ENCODE data around the gene CREB5. TPM values are rescaled to one million over a fixed set of nuclear protein-coding genes. Genes with fewer than 3 reads are reported as not detected.

The CREB5 gene
- total RNA-seq, 4 donors from 2014 or later: 7.8 to 29.9 (median 12.9) TPM

DNA sequence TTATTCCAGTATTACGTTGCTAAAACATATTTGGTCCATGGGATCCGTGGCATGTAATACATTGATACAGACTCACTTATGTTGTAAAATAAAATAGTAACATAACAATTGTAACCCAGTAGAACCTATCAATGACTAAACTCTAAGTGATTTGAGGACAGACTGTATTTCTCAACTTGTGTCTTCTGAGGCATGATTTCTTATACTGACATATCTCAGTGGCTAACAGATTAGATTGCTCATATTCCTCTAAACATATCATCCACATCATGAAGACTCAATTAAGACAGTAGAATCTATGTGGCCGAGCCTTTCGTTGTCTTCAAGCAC, 72.3 kb downstream of the CREB5 start:
- no peaks in the 10 kb centered on the region for H3K9me3 ChIP-seq
- no peak overlapping the region for H3K4me3 ChIP-seq
- TF ChIP-seq, protein P1, sequence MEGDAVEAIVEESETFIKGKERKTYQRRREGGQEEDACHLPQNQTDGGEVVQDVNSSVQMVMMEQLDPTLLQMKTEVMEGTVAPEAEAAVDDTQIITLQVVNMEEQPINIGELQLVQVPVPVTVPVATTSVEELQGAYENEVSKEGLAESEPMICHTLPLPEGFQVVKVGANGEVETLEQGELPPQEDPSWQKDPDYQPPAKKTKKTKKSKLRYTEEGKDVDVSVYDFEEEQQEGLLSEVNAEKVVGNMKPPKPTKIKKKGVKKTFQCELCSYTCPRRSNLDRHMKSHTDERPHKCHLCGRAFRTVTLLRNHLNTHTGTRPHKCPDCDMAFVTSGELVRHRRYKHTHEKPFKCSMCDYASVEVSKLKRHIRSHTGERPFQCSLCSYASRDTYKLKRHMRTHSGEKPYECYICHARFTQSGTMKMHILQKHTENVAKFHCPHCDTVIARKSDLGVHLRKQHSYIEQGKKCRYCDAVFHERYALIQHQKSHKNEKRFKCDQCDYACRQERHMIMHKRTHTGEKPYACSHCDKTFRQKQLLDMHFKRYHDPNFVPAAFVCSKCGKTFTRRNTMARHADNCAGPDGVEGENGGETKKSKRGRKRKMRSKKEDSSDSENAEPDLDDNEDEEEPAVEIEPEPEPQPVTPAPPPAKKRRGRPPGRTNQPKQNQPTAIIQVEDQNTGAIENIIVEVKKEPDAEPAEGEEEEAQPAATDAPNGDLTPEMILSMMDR (IDR thresholded peaks at IDR 0.05): no peak
- TF ChIP-seq POLR2A (IDR thresholded peaks at IDR 0.05): no peak
- no peak for TF ChIP-seq POLR2AphosphoS5 (IDR thresholded peaks at IDR 0.05)
- TF ChIP-seq EP300 (IDR thresholded peaks at IDR 0.05): no peak
- H3K27ac ChIP-seq: no peak overlapping the region
- no peaks in the 10 kb centered on the region for H3K27me3 ChIP-seq
- H3K36me3 ChIP-seq: no peaks in the 10 kb centered on the region
- WGBS, 2 donors (ENCODE audit: low coverage in 1 of 2): 64 to 79% methylated on average over 4 of the region's 4 CpGs
- peaks cover 0 to 5% (median 0%) of the 10 kb centered on the region in 3 donors for H3K4me1 ChIP-seq
- ATAC-seq: no peak

- peaks cover 0 to 5% (median 0%) of the 10 kb centered on the region in 3 donors for H3K4me1 ChIP-seq
- no peak for TF ChIP-seq EP300 (IDR thresholded peaks at IDR 0.05)
- TF ChIP-seq, protein P1 (IDR thresholded peaks at IDR 0.05): no peak
- no peak for TF ChIP-seq POLR2A (IDR thresholded peaks at IDR 0.05)
- no peak for TF ChIP-seq POLR2AphosphoS5 (IDR thresholded peaks at IDR 0.05)
- H3K27me3 ChIP-seq: no peaks in the 10 kb centered on the region
- 94 to 96% methylated on average over 4 of the region's 4 CpGs for WGBS, 2 donors (ENCODE audit: low coverage in 1 of 2)
- no peak overlapping the region for H3K27ac ChIP-seq
- H3K36me3 ChIP-seq: no peaks in the 10 kb centered on the region
- no peak for ATAC-seq
- no peak overlapping the region for H3K4me3 ChIP-seq
- no peaks in the 10 kb centered on the region for H3K9me3 ChIP-seq
Observed at GRCh38 chr7:28487487-28487886, 75.2 kb downstream of the CREB5 start.

DNA sequence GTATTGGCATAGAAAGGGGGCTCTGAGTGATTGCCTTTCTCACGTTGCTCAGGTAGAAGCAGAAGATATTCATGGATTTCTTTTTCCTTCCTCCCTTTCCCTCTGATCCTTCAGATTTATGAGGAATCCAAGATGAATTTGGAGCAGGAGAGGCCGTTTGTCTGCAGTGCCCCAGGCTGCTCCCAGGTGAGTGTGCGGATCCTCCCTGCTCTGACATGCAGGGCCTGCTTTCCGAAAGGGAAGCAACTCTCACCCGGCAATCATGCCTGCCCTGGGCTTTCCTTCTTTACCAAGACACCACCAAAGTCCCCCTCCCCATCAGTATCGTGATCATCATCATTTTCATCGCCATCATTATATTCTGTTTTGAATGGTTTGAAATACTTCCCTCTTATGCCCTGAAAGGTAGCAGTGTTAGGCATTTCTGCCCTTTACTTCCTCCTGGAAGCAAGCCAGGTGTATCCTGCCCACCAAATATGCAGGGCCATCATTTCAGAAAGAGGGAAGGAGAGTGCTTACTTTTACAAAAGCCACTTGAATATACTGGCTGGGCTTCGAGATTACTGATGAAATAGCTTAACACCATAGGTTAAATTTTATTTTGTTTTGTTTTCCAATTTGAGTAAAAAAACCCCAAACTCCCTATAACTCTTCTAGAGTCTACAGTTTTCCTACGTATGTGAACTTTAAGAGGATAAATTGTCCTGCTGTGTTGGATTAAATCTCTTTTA, 75.9 kb downstream of the CREB5 start:
- Histone ChIP-seq H3K4me1 (peaks cover 0 to 5% (median 0%) of the 10 kb centered on the region in 3 donors), H3K36me3 (no peaks in the 10 kb centered on the region), H3K27me3 (no peaks in the 10 kb centered on the region), H3K9me3 (no peaks in the 10 kb centered on the region), H3K27ac (no peak overlapping the region), H3K4me3 (no peak overlapping the region)
- TF ChIP-seq POLR2AphosphoS5 (IDR thresholded peaks at IDR 0.05) (no peak), POLR2A (IDR thresholded peaks at IDR 0.05) (no peak)
- 62 to 70% methylated on average over 6 of the region's 9 CpGs for WGBS, 2 donors (ENCODE audit: low coverage in 1 of 2)
- ATAC-seq: no peak

- Histone ChIP-seq H3K4me1 (peaks cover 0 to 5% (median 0%) of the 10 kb centered on the region in 3 donors), H3K36me3 (no peaks in the 10 kb centered on the region), H3K27me3 (no peaks in the 10 kb centered on the region), H3K27ac (no peak overlapping the region), H3K4me3 (no peak overlapping the region), H3K9me3 (no peaks in the 10 kb centered on the region)
- no peak for ATAC-seq
- TF ChIP-seq POLR2A (IDR thresholded peaks at IDR 0.05) (no peak), EP300 (IDR thresholded peaks at IDR 0.05) (no peak)
- TF ChIP-seq, protein P1 (IDR thresholded peaks at IDR 0.05): no peak
- 90% methylated on average over 11 of the region's 11 CpGs; no CpG with 5 or more reads in 1 of the 2 donors for WGBS, 2 donors (ENCODE audit: low coverage in 1 of 2)
Observed at GRCh38 chr7:28490831-28491230, 78.5 kb downstream of the CREB5 start.

DNA sequence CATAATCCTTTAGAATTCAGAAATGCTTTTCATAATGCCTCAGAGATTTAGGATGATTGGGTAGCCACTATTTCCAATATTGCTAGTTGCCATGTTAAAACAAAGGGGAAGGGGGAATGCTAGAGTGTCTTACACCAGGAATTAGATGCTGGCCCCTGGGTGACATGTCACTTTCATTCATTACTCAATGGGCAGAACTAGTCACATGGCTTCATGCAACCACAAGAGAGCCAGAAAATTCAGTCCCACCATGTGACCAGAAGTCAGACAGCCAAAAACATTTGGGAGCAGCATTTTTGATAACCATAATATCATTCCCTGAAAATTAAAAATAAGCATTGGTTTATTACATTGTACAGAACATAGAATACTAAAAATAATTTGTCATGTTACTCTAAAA, 81.2 kb downstream of the CREB5 start:
- no peaks in the 10 kb centered on the region for H3K9me3 ChIP-seq
- H3K27me3 ChIP-seq: no peaks in the 10 kb centered on the region
- TF ChIP-seq, protein P1 (IDR thresholded peaks at IDR 0.05): no peak
- TF ChIP-seq POLR2AphosphoS5 (IDR thresholded peaks at IDR 0.05): no peak
- TF ChIP-seq EP300 (IDR thresholded peaks at IDR 0.05): no peak
- TF ChIP-seq POLR2A (IDR thresholded peaks at IDR 0.05): no peak
- ATAC-seq: no peak
- H3K36me3 ChIP-seq: no peaks in the 10 kb centered on the region
- peaks cover 0 to under 1% (median 0%) of the 10 kb centered on the region in 3 donors for H3K4me1 ChIP-seq
- H3K27ac ChIP-seq: no peak overlapping the region
- no peak overlapping the region for H3K4me3 ChIP-seq
